ENCODE measurements around the gene ZSCAN29.

- TF ChIP-seq CTCF (optimal IDR thresholded peaks at IDR 0.05 in 1 of 3, IDR thresholded peaks at IDR 0.05 in 1 of 3, conservative IDR thresholded peaks at IDR 0.05 in 1 of 3; ENCODE audit: extremely low read depth in 1 of 3, insufficient read depth in 2 of 3, low read length in 3 of 3) = no peak
- no peak for TF ChIP-seq EZH2 (IDR thresholded peaks at IDR 0.05; ENCODE audit: low read length)
These were observed 45.7 kb downstream of the ZSCAN29 start for GRCh38 chr15:43325039-43325684.

Data from keratinocyte (primary cell).